DND-41 (cell line): ENCODE data around the gene SLC5A4.

Experiments
- CTCF ChIP-seq: IDR thresholded peaks from 2 replicates; pipeline ENCODE4 v1.5.1; 2012; ENCODE audit warnings: borderline replicate concordance, low read length, moderate library complexity, mild to moderate bottlenecking; ENCODE audit not compliant: poor library complexity, severe bottlenecking; ENCODE audit errors: extremely low read depth
- EZH2 ChIP-seq: IDR thresholded peaks from 3 replicates; pipeline ENCODE4 v1.6.1; 2012; ENCODE audit warnings: borderline replicate concordance, low read depth, mild to moderate bottlenecking, moderate library complexity, low read length, inconsistent platforms; ENCODE audit not compliant: severe bottlenecking

GRCh38 chr22:32199341-32199740, 55.8 kb downstream of the SLC5A4 start:
- TF ChIP-seq CTCF (no peak), EZH2 (no peak)
